Coronary artery (tissue), 2 donors: ENCODE measurements around the gene SPIRE1.

ENCODE experiments used
- DNase-seq: peaks from one replicate; pipeline ENCODE4 v3.0.0-alpha.2; 2017; ENCODE audit warnings: low spot score
- H3K27ac ChIP-seq, 2 donors: fragments of 200-600 bp; sonication (generic); one replicate each; pipeline ENCODE4 v1.5.1; 2016 to 2019
- H3K4me3 ChIP-seq: fragments of 200-600 bp; sonication (generic); 2 replicates; pipeline ENCODE4 v1.5.1; 2016; ENCODE audit warnings: mild to moderate bottlenecking, moderate library complexity
- TF ChIP-seq, protein P1 (sequence below): fragments of 200-600 bp; sonication (generic); IDR thresholded peaks from one replicate; pipeline ENCODE4 v1.5.1; 2019; ENCODE audit warnings: antibody characterized with exemption

The SPIRE1 gene

DNA sequence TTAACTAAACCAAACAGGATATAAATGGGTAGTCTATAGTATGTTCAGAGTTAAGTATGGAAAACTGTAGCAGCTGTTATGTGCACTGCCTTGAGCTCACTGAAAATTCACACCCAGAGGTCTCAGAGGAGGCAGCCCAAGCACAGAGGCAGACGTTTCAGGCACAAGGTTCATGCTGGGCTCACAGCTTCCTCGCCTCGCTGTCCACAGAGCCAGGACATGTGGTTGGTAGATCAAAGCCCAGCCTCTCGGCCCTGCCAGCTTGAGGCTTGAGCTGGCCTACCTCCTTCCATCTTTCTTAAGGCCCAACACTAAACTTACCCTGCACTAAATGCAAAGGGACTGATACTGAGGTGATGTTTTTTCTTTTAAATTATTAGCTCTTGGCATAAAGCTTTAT is 206.5 kb downstream of the SPIRE1 start:
- Histone ChIP-seq H3K27ac (no peak overlapping the region), H3K4me3 (no peak overlapping the region)

DNA sequence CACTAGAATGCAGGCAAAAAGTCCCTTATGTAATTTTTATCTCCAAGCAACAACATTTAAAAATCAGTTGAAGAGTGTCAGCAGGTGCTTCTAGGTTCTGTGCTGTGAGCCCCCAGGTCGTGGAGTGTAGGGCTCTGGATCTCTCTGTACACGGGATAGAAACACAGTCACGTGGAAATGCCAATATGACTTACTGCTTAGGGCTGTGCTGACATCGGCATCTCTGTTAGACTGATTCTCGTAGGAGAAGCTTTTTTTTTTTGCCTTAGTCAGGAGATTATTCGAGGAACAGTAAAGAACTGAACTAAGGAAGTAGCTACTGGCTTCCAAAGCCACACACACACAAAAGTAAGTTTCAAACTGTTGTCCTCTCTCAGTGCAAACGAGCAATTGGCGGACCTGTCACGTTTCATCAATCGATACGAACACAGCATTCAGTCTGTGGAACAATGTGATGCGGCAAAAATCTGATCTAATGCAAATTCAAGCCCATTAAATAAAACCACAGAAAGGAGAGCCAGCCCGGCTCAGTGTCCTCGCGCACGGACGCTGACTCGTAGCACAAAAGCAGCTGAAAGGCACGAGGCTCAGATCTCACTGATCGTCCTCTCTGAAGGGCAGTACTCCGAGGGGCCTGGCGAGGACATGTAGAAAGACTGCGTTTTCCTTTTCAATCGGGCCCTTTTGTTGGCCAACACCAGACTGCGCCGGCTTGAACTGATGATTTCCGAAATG is 208.7 kb downstream of the SPIRE1 start:
- H3K27ac ChIP-seq = peak overlapping the region in 1 of 2 donors; percentile 15

More for the DNA sequence above, 206.5 kb downstream of the SPIRE1 start:
- no peak for DNase-seq
- TF ChIP-seq, protein P1, sequence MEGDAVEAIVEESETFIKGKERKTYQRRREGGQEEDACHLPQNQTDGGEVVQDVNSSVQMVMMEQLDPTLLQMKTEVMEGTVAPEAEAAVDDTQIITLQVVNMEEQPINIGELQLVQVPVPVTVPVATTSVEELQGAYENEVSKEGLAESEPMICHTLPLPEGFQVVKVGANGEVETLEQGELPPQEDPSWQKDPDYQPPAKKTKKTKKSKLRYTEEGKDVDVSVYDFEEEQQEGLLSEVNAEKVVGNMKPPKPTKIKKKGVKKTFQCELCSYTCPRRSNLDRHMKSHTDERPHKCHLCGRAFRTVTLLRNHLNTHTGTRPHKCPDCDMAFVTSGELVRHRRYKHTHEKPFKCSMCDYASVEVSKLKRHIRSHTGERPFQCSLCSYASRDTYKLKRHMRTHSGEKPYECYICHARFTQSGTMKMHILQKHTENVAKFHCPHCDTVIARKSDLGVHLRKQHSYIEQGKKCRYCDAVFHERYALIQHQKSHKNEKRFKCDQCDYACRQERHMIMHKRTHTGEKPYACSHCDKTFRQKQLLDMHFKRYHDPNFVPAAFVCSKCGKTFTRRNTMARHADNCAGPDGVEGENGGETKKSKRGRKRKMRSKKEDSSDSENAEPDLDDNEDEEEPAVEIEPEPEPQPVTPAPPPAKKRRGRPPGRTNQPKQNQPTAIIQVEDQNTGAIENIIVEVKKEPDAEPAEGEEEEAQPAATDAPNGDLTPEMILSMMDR = no peak

DNA sequence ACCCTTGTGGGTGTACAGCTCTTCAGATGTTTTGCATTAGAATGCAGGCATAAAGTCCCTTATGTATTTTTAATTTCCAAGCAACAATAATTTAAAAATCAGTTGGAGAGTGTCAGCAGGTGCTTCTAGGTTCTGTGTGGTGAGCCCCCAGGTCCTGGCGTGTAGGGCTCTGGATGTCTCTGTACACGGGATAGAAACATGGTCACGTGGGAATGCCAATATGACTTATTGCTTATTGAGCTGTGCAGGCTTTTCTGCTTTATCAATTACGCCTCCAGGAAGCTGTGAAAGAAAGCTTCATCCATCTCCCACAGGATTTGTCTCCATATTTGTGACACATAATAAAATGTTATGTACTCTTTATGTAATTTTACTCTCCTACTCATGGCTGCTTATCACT is 212.4 kb downstream of the SPIRE1 start:
- no peak overlapping the region for H3K27ac ChIP-seq
- TF ChIP-seq, protein P1 = no peak

More for the DNA sequence above, 208.7 kb downstream of the SPIRE1 start:
- no peak overlapping the region for H3K4me3 ChIP-seq
- TF ChIP-seq, protein P1 = no peak
- DNase-seq = no peak

DNA sequence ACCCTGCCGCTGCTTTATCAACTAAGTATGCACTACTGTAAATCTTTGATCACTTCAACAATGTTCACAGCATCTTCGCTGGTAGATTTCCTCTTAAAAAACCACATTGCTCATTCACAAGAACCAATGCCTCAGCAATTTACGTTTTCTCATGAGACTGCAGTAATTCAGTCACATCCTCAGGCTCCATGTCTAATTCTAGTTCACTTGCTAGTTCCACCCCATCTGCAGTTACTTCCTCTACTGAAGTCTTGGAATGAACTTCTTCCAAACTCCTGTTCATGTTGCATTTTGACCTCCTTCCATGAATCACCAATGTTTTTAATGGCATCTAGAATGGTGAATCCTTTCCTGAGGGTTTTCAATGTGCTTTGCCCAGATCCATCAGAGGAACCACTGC is 214.4 kb downstream of the SPIRE1 start:
- TF ChIP-seq, protein P1 = no peak
- H3K27ac ChIP-seq = no peak overlapping the region
- no peak for DNase-seq
- no peak overlapping the region for H3K4me3 ChIP-seq

More for the DNA sequence above, 212.4 kb downstream of the SPIRE1 start:
- H3K4me3 ChIP-seq = no peak overlapping the region
- DNase-seq = no peak

DNA sequence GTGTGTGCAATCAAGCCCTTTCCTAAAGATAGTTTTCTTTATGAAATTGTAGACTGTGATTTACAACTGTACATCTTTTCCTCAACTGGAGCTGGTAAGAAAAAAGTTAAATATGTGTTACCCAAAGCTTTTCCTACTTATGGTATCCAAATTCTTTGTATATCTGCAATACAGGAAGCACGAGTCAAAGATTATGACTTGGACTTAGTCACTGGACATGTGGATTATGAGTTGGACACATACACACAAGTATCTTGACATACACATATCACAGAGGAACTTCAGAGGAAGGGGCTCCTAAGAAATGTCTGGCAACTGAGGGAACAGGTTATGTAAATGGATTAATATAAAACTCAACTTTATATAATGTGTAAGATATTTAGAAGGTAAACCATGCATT is 215.0 kb downstream of the SPIRE1 start:
- DNase-seq = no peak

DNA sequence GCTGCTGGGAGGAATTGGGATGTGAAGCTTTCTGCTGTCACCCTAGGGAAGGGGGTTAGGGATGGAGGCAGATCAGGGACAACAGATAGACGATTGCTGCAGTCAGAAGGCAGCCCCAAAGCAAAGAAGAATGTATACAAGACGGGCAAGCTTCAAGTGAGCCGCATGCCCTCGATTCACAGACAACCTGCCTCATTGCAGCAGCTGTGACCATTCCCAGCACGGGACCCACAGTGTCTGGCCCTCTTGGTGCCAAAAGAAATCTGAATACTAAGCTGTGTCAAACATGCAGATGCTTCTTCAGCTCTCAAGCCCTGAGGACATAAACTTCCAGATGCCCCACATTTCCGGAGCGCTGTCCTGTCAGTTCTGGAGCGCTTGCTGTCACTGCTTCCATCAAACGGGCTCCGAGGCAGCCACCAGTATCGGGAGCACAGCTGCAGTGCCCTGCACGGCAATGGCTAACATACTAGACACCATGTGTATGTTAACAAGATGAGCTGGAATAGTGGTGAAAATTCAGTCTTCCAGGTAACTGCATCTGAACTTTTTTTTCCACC is 216.4 kb downstream of the SPIRE1 start:
- Histone ChIP-seq H3K4me3 (no peak overlapping the region), H3K27ac (no peak overlapping the region)
- no peak for DNase-seq
- TF ChIP-seq, protein P1 = no peak

More for the DNA sequence above, 215.0 kb downstream of the SPIRE1 start:
- TF ChIP-seq, protein P1 = no peak
- H3K27ac ChIP-seq = no peak overlapping the region
- H3K4me3 ChIP-seq = no peak overlapping the region

DNA sequence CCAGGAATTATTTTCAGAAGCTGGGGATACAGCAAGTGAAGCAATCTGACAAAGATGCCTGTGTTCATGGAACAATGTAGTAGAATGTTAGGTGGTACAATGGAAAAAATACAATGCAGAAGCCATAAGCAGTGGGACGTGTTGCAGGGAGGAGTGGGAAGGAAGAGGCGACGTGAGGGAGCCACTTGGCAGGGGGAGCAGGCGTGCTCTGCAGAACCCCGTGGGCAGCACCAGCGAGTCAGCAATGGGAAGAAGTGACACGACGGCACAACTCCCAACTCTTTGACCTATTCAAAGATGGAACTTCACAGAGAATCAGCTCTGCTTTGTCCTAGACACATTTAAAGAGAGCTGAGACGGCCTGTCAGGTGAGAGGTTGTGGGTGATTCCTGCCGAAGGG is 219.7 kb downstream of the SPIRE1 start:
- Histone ChIP-seq H3K27ac (no peak overlapping the region), H3K4me3 (no peak overlapping the region)
- DNase-seq = no peak
- TF ChIP-seq, protein P1 = no peak
